Measurements from ENCODE around the gene ASB1. TPM values are rescaled to one million over a fixed set of nuclear protein-coding genes. Genes with fewer than 3 reads are reported as not detected.

ASB1 gene
- total and polyA plus RNA-seq, 9 of the 15 experiments (the other 6 are each of a cell fraction or from before 2014, with no cell fraction given): 6.3 to 37.7 (median 23.9) TPM

- no peak for TF ChIP-seq CCNT2 (IDR thresholded peaks at IDR 0.05; ENCODE audit: borderline replicate concordance, extremely low read depth, insufficient read length, low read depth, low read length)
- peak; percentile 6; the same call in 1 of the 2 replicates for TF ChIP-seq ATF7 (IDR thresholded peaks at IDR 0.05)
- TF ChIP-seq ZBTB43 (CRISPR knock-in tag; IDR thresholded peaks at IDR 0.05): no peak
- peak in 1 of 2 experiments; percentile 45 for TF ChIP-seq E2F6 (IDR thresholded peaks at IDR 0.05; ENCODE audit: borderline replicate concordance in 1 of 2, extremely low read depth in 1 of 2, insufficient read depth in 1 of 2, insufficient read length in 1 of 2, low read depth in 1 of 2, low read length in 1 of 2, poor library complexity in 1 of 2, severe bottlenecking in 1 of 2)
- no peak for TF ChIP-seq BCOR (IDR thresholded peaks at IDR 0.05)
- no peak for TF ChIP-seq TGIF2 (CRISPR knock-in tag; IDR thresholded peaks at IDR 0.05)
- no peak for TF ChIP-seq ZNF75A (CRISPR knock-in tag; IDR thresholded peaks at IDR 0.05)
- no peak for TF ChIP-seq NBN (IDR thresholded peaks at IDR 0.05; ENCODE audit: low read depth)
- 0 out of 2 replicates have a peak, but pooled peaks have one; percentile 4 for TF ChIP-seq L3MBTL2 (IDR thresholded peaks at IDR 0.05)
- peak; percentile 51; the same call in 1 of the 2 replicates for TF ChIP-seq RBFOX2 (IDR thresholded peaks at IDR 0.05; ENCODE audit: low read depth, low read length)
- TF ChIP-seq CLOCK (CRISPR knock-in tag; IDR thresholded peaks at IDR 0.05; ENCODE audit: borderline replicate concordance): no peak
- no peak for TF ChIP-seq RBM15 (IDR thresholded peaks at IDR 0.05; ENCODE audit: insufficient read depth, low read length)
- TF ChIP-seq POLR2G (IDR thresholded peaks at IDR 0.05; ENCODE audit: low read depth, low read length): peak; percentile 33; the same call in 1 of the 2 replicates
- 0 out of 2 replicates have a peak, but pooled peaks have one; percentile 26 for TF ChIP-seq PTBP1 (IDR thresholded peaks at IDR 0.05; ENCODE audit: low read depth, low read length)
- no peak for TF ChIP-seq NR4A1 (CRISPR knock-in tag; IDR thresholded peaks at IDR 0.05)
- TF ChIP-seq NR4A1 (tag; IDR thresholded peaks at IDR 0.05): no peak
- TF ChIP-seq CHD1 (IDR thresholded peaks at IDR 0.05; ENCODE audit: low read length): peak; percentile 49
- TF ChIP-seq RBBP5 (IDR thresholded peaks at IDR 0.05; ENCODE audit: borderline replicate concordance, insufficient read depth, low read length, poor library complexity, severe bottlenecking): peak; percentile 28
- no peak for TF ChIP-seq CSDE1 (IDR thresholded peaks at IDR 0.05)
- TF ChIP-seq UBTF (IDR thresholded peaks at IDR 0.05; ENCODE audit: borderline replicate concordance in 1 of 2, low read depth in 2 of 2, low read length in 2 of 2): 0 out of 4 replicates have a peak, but pooled peaks of 1 of the 2 experiments have one; percentile 36
- TF ChIP-seq PHF8 (IDR thresholded peaks at IDR 0.05; ENCODE audit: borderline replicate concordance, low read length): peak; percentile 18; the same call in 1 of the 2 replicates
- no peak for TF ChIP-seq ZNF77 (CRISPR knock-in tag; IDR thresholded peaks at IDR 0.05)
These were observed 5.1 kb upstream of the ASB1 start (continued) for GRCh38 chr2:238421695-238422035.
